ENCODE data around the gene METTL25B. TPM values are rescaled to one million over a fixed set of nuclear protein-coding genes. Genes with fewer than 3 reads are reported as not detected.

METTL25B gene
- total RNA-seq, 4 donors from 2014 or later: 33.8 to 95.2 (median 64.9) TPM

GRCh38 chr1:156691665-156692440 is 36.4 kb upstream of the METTL25B start:
- peak in 1 of 3 donors; percentile 43 for DNase-seq
- H3K27me3 ChIP-seq: peaks cover 0 to 8% of the 10 kb centered on the region in 2 donors

GRCh38 chr1:156692441-156692924 is 35.8 kb upstream of the METTL25B start:
- TF ChIP-seq CTCF (IDR thresholded peaks at IDR 0.05) (no peak), POLR2A (IDR thresholded peaks at IDR 0.05) (no peak)
- peaks cover 0 to 8% of the 10 kb centered on the region in 2 donors for H3K27me3 ChIP-seq
- H3K4me3 ChIP-seq: no peak overlapping the region
- H3K9me3 ChIP-seq: no peaks in the 10 kb centered on the region
- no peaks in the 10 kb centered on the region for H3K36me3 ChIP-seq
- H3K27ac ChIP-seq: no peak overlapping the region
- peaks cover 0 to 18% (median 1%) of the 10 kb centered on the region in 4 donors for H3K4me1 ChIP-seq
- DNase-seq: peak in 1 of 3 donors; percentile 48

More at GRCh38 chr1:156691665-156692440, 36.4 kb upstream of the METTL25B start:
- no peak overlapping the region for H3K27ac ChIP-seq
- TF ChIP-seq CTCF (IDR thresholded peaks at IDR 0.05): no peak
- TF ChIP-seq POLR2A (IDR thresholded peaks at IDR 0.05): no peak
- no peaks in the 10 kb centered on the region for H3K9me3 ChIP-seq
- no peaks in the 10 kb centered on the region for H3K36me3 ChIP-seq
- no peak overlapping the region for H3K4me3 ChIP-seq
- peaks cover 0 to 18% (median 1%) of the 10 kb centered on the region in 4 donors for H3K4me1 ChIP-seq

- H3K4me3 ChIP-seq: no peak overlapping the region
- TF ChIP-seq POLR2A (IDR thresholded peaks at IDR 0.05): no peak
- TF ChIP-seq CTCF (IDR thresholded peaks at IDR 0.05): no peak
- H3K36me3 ChIP-seq: no peaks in the 10 kb centered on the region
- no peak for DNase-seq
- no peak overlapping the region for H3K27ac ChIP-seq
- peaks cover 0 to 8% of the 10 kb centered on the region in 2 donors for H3K27me3 ChIP-seq
- no peaks in the 10 kb centered on the region for H3K9me3 ChIP-seq
- peaks cover 0 to 18% (median 1%) of the 10 kb centered on the region in 4 donors for H3K4me1 ChIP-seq
These were observed 35.1 kb upstream of the METTL25B start for GRCh38 chr1:156692925-156693847.

DNA sequence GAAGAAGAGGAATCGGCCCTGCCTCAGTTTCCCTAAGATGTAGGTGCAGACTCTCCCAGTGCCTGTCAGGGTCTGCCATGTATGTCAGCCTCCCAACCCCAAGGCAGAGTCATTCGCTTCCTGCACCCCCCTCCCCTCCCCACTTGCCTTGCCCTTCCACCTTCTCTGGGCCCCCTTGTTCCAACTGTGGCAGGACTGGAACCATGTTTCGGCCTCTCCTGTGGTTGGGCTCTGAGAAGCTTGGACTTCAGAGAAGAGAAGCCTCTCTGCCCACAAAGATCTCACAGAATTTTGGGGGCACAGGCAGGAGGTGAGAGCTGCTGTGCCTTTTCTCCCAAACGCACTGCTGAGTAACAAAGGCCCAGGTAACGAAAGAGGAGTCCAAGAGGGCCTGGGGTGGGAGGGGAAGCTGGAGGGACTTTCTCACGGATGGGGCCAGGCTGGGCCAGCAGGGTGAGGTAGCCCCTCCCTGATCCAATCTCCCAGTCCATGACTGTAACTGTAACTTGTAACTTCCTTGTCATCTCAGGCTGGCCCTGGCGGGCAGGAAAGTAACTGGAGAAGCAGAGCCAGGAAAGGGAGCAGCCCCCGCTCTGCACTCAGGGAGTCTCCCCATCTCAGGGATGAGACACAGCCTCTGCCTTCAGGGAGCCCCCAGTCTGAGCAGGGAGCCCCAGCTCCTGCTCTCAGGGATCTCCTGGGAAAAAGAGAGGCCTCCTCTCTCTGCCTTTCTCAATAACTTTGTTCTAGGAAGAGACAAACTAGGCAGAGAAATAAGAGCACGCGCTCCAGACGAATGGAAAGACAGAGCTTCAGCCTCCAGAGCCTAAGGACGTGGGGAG is 34.2 kb upstream of the METTL25B start:
- H3K36me3 ChIP-seq: no peaks in the 10 kb centered on the region
- H3K4me1 ChIP-seq: peaks cover 0 to 18% (median 1%) of the 10 kb centered on the region in 4 donors
- DNase-seq: no peak
- H3K27ac ChIP-seq: no peak overlapping the region
- peaks cover 0 to 8% of the 10 kb centered on the region in 2 donors for H3K27me3 ChIP-seq
- no peaks in the 10 kb centered on the region for H3K9me3 ChIP-seq
- no peak for TF ChIP-seq CTCF (IDR thresholded peaks at IDR 0.05)
- no peak for TF ChIP-seq POLR2A (IDR thresholded peaks at IDR 0.05)
- H3K4me3 ChIP-seq: no peak overlapping the region

DNA sequence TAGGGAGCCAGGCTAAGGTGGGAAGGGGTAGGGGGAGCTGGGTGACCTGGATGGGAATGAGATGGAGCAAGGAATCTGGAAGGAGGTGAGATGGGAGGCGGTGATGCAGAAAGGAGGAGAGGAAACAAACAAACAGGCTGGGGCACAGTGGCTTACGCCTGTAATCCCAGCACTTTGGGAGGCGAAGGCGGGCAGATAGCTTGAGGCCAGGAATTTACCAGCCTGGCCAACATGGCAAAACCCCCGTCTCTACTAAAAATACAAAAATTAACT is 33.6 kb upstream of the METTL25B start:
- TF ChIP-seq POLR2A (IDR thresholded peaks at IDR 0.05) (no peak), CTCF (IDR thresholded peaks at IDR 0.05) (no peak)
- no peak for DNase-seq
- Histone ChIP-seq H3K36me3 (no peaks in the 10 kb centered on the region), H3K27me3 (peaks cover 0 to 8% of the 10 kb centered on the region in 2 donors), H3K9me3 (no peaks in the 10 kb centered on the region), H3K27ac (no peak overlapping the region), H3K4me3 (no peak overlapping the region), H3K4me1 (peaks cover 0 to 14% (median 0%) of the 10 kb centered on the region in 4 donors)
